H1 (cell line): ENCODE results near the gene CEND1.

ENCODE experiments used
- CBX5 ChIP-seq: fragments of 300-800, 300-1000 bp; sonication (generic); IDR thresholded peaks from 2 replicates; pipeline ENCODE4 v1.7.1; 2016; ENCODE audit warnings: antibody characterized with exemption, low read length, low read depth
- CEBPB ChIP-seq: IDR thresholded peaks from 2 replicates; pipeline ENCODE4 v1.6.1; 2012; ENCODE audit warnings: low read depth, low read length
- CREB1 ChIP-seq: IDR thresholded peaks from 2 replicates; pipeline ENCODE4 v1.6.1; 2012; ENCODE audit warnings: inconsistent platforms
- EP300 ChIP-seq, 2 experiments: IDR thresholded peaks; 1 replicate in 1 of 2; 2 replicates in 1 of 2; pipeline ENCODE4 v1.6.1; 2011 to 2012; ENCODE audit warnings: low read depth in 2 of 2, low read length in 2 of 2, mild to moderate bottlenecking in 2 of 2, borderline replicate concordance in 1 of 2, inconsistent platforms in 1 of 2, moderate library complexity in 1 of 2
- FOSL1 ChIP-seq: IDR thresholded peaks from 2 replicates; pipeline ENCODE4 v1.6.1; 2011; ENCODE audit warnings: mild to moderate bottlenecking, low read depth, low read length, moderate library complexity; ENCODE audit not compliant: insufficient read depth
- JUND ChIP-seq: IDR thresholded peaks from 2 replicates; pipeline ENCODE4 v1.6.1; 2011; ENCODE audit warnings: mild to moderate bottlenecking, improper control_type of control experiment, low read length
- POLR2A ChIP-seq, 2 experiments: IDR thresholded peaks; 1 replicate in 1 of 2; 2 replicates in 1 of 2; pipeline ENCODE4 v1.6.1; 2011; ENCODE audit warnings: low read depth in 2 of 2, low read length in 2 of 2, mild to moderate bottlenecking in 2 of 2; ENCODE audit errors: control extremely low read depth in 1 of 2
- RFX5 ChIP-seq: IDR thresholded peaks from 2 replicates; pipeline ENCODE4 v1.6.1; 2011; ENCODE audit warnings: low read depth, low read length, improper control_type of control experiment, borderline replicate concordance
- SUZ12 ChIP-seq: fragments of 200-600 bp; sonication (generic); IDR thresholded peaks from 2 replicates; pipeline ENCODE4 v1.6.1; 2012; ENCODE audit warnings: mild to moderate bottlenecking, inconsistent platforms, low read length, moderate library complexity, mixed read lengths
- TAF1 ChIP-seq: IDR thresholded peaks from 2 replicates; pipeline ENCODE4 v1.6.1; 2011; ENCODE audit warnings: mild to moderate bottlenecking, low read depth, low read length
- TEAD4 ChIP-seq: IDR thresholded peaks from 2 replicates; pipeline ENCODE4 v1.6.1; 2012; ENCODE audit warnings: low read depth, low read length, inconsistent platforms, mixed read lengths
- TF ChIP-seq, protein P1 (sequence below): IDR thresholded peaks from 2 replicates; pipeline ENCODE4 v1.6.1; 2012; ENCODE audit warnings: inconsistent platforms
- TF ChIP-seq, protein P2 (sequence below), 3 experiments: IDR thresholded peaks; 1 replicate in 2 of 3; 2 replicates in 1 of 3; pipeline versions ENCODE4 v1.5.1 to v1.6.1; 2011; ENCODE audit warnings: low read length in 3 of 3, mild to moderate bottlenecking in 3 of 3, inconsistent platforms in 2 of 3, low read depth in 1 of 3, moderate library complexity in 1 of 3; ENCODE audit not compliant: insufficient read depth in 1 of 3; ENCODE audit errors: control extremely low read depth in 1 of 3

- no peak for TF ChIP-seq CEBPB
- no peak for TF ChIP-seq JUND
- no peak for TF ChIP-seq SUZ12
- no peak for TF ChIP-seq RFX5
- TF ChIP-seq TEAD4, result no peak
- no peak for TF ChIP-seq CBX5
- TF ChIP-seq, protein P1, sequence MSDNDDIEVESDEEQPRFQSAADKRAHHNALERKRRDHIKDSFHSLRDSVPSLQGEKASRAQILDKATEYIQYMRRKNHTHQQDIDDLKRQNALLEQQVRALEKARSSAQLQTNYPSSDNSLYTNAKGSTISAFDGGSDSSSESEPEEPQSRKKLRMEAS, result no peak
- no peak for TF ChIP-seq POLR2A (IDR thresholded peaks at IDR 0.05; ENCODE audit: control extremely low read depth in 1 of 2, low read depth in 2 of 2, low read length in 2 of 2)
- TF ChIP-seq, protein P2, sequence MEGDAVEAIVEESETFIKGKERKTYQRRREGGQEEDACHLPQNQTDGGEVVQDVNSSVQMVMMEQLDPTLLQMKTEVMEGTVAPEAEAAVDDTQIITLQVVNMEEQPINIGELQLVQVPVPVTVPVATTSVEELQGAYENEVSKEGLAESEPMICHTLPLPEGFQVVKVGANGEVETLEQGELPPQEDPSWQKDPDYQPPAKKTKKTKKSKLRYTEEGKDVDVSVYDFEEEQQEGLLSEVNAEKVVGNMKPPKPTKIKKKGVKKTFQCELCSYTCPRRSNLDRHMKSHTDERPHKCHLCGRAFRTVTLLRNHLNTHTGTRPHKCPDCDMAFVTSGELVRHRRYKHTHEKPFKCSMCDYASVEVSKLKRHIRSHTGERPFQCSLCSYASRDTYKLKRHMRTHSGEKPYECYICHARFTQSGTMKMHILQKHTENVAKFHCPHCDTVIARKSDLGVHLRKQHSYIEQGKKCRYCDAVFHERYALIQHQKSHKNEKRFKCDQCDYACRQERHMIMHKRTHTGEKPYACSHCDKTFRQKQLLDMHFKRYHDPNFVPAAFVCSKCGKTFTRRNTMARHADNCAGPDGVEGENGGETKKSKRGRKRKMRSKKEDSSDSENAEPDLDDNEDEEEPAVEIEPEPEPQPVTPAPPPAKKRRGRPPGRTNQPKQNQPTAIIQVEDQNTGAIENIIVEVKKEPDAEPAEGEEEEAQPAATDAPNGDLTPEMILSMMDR (IDR thresholded peaks at IDR 0.05; ENCODE audit: control extremely low read depth in 1 of 3, insufficient read depth in 1 of 3, low read depth in 1 of 3, low read length in 3 of 3), result no peak
- no peak for TF ChIP-seq EP300 (IDR thresholded peaks at IDR 0.05; ENCODE audit: borderline replicate concordance in 1 of 2, low read depth in 2 of 2, low read length in 2 of 2)
- no peak for TF ChIP-seq CREB1
- TF ChIP-seq TAF1, result no peak
- TF ChIP-seq FOSL1, result no peak
Measured at GRCh38 chr11:802693-803466, 13.0 kb upstream of the CEND1 start.
